Suprapubic skin (tissue), 4 donors: Measurements from ENCODE around the gene CCDC78. TPM values are rescaled to one million over a fixed set of nuclear protein-coding genes. Genes with fewer than 3 reads are reported as not detected.

Source experiments
- DNase-seq, 2 donors: peaks; one replicate each; pipeline ENCODE4 v3.0.0-alpha.2; 2019; ENCODE audit warnings: low spot score in 2 of 2
- H3K27ac ChIP-seq: fragments of 200-600 bp; sonication (generic); one replicate; pipeline ENCODE4 v1.5.1; 2019
- H3K27me3 ChIP-seq: fragments of 200-600 bp; sonication (generic); one replicate; pipeline ENCODE4 v1.5.1; 2019
- H3K36me3 ChIP-seq: fragments of 200-600 bp; sonication (generic); one replicate; pipeline ENCODE4 v1.5.1; 2019
- H3K4me1 ChIP-seq: fragments of 200-600 bp; sonication (generic); one replicate; pipeline ENCODE4 v1.5.1; 2019
- H3K4me3 ChIP-seq: fragments of 200-600 bp; sonication (generic); one replicate; pipeline ENCODE4 v1.5.1; 2019; ENCODE audit warnings: mild to moderate bottlenecking
- H3K9me3 ChIP-seq: fragments of 200-600 bp; sonication (generic); one replicate; pipeline ENCODE4 v1.5.1; 2019
- CTCF ChIP-seq, 2 donors: fragments of 200-600 bp in 1 of 2; fragments of 450-650 bp in 1 of 2; sonication (generic) in 1 of 2; IDR thresholded peaks; one replicate each; pipeline ENCODE4 v1.5.1; 2016 to 2019; ENCODE audit warnings: antibody characterized with exemption in 2 of 2, mild to moderate bottlenecking in 1 of 2, moderate library complexity in 1 of 2
- EP300 ChIP-seq: sonication (generic); formaldehyde crosslinking; IDR thresholded peaks from one replicate; pipeline ENCODE4 v1.6.1; 2017; ENCODE audit warnings: antibody characterized with exemption
- POLR2A ChIP-seq, 2 donors: fragments of 450-650 bp; IDR thresholded peaks; one replicate each; pipeline ENCODE4 v1.6.1; 2017; ENCODE audit warnings: antibody characterized with exemption in 2 of 2, mild to moderate bottlenecking in 2 of 2, moderate library complexity in 2 of 2
- POLR2AphosphoS5 ChIP-seq, 3 donors: sonication (generic); formaldehyde crosslinking; IDR thresholded peaks; one replicate each; pipeline ENCODE4 v1.6.1; 2017; ENCODE audit warnings: antibody characterized with exemption in 3 of 3
- WGBS: methylation state at CpG from one replicate; pipeline ENCODE4 v1.1.5; 2018; 5-methylcytosine and 5-hydroxymethylcytosine counted together
- total RNA-seq, 4 donors: library from RNA; depleted of rRNA; stranded (reverse); fragments of >200 nt; gene quantifications; one replicate each; pipeline ENCODE4 v1.1.0, GENCODE V29; 2016

CCDC78 gene
- total RNA-seq, 4 donors from 2014 or later = 0.64 to 2.4 (median 0.83) TPM; not detected in 1

DNA sequence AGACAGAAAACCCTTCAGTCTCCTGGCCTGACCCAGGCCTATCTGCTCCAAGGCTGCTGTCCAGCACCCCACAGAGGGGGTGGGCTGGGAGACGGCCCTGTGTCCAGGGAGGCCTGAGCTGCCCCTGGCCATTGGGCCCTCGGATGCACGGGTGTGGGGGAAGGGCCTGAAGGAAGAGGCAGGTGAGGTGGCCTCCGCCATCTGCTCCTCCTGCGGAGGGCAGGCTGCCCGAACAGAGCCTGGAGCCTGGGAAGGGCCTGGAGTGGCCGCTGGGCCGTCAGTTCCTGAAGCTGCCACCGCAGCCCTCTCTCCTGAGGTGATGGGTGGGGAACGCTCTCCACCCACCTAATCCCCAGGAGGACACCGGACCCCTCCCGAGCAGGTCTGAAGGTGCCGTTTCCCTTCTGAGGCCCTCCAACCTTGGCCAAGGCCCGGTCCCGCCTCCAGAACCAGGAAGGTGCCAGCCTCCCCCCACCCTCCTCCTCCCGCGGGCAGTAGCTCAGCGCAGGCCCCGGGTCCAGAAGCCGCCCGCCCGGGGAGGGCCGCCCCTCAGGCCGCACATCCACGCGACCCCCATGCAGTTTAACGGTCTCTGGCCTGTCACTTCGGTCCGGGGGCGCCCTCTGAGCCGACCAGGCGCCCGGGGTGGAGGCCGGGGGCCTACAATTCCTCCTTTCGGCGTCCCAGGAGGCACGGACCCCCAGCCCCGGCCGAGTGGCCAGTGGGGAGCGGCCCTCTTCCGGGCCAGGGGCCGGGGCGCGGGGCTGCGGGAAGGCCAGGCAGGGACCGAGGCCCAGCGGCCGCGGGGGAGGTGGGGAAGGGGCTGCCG, 21.5 kb downstream of the CCDC78 start:
- H3K9me3 ChIP-seq = no peaks in the 10 kb centered on the region
- peaks cover 99% of the 10 kb centered on the region for H3K27me3 ChIP-seq
- whole genome bisulfite sequencing = 15% methylated on average over 13 of the region's 50 CpGs
- no peak for DNase-seq
- H3K36me3 ChIP-seq = no peaks in the 10 kb centered on the region
- peak overlapping the region; percentile 43 for H3K4me3 ChIP-seq
- H3K27ac ChIP-seq = no peak overlapping the region
- no peak for TF ChIP-seq POLR2A (IDR thresholded peaks at IDR 0.05)
- TF ChIP-seq CTCF (IDR thresholded peaks at IDR 0.05) = no peak
- no peak for TF ChIP-seq EP300
- TF ChIP-seq POLR2AphosphoS5 (IDR thresholded peaks at IDR 0.05) = no peak
- peaks cover 35% of the 10 kb centered on the region for H3K4me1 ChIP-seq

DNA sequence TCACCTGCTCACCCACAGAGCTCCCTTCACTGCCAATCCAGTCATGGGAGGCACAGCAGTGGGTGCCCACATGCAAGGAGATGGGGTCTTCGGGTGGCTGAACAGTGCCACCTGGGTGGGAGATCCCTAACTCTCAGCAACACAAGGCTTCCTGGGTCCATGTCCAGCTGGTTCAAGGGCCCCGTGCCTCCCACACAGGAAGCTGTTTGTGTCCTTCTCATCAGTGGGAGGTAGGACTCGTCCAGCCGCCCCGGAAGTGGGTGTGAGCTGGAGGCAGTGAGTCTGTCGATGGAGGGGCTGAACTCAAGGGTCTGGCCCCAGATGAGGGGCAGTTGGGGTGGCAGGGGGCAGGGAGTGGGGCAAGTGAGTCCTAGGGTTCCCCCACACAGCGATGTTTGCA, 22.2 kb downstream of the CCDC78 start:
- Histone ChIP-seq H3K27ac (no peak overlapping the region), H3K4me3 (no peak overlapping the region), H3K4me1 (peaks cover 35% of the 10 kb centered on the region), H3K27me3 (peaks cover 99% of the 10 kb centered on the region), H3K36me3 (no peaks in the 10 kb centered on the region), H3K9me3 (no peaks in the 10 kb centered on the region)
- TF ChIP-seq EP300 = no peak
- 53% methylated on average over 6 of the region's 7 CpGs for WGBS
- no peak for DNase-seq

GRCh38 chr16:703406-703805, 22.8 kb downstream of the CCDC78 start:
- DNase-seq = no peak
- H3K4me1 ChIP-seq = peaks cover 35% of the 10 kb centered on the region
- H3K9me3 ChIP-seq = no peaks in the 10 kb centered on the region
- H3K27me3 ChIP-seq = peaks cover 97% of the 10 kb centered on the region
- no peak overlapping the region for H3K27ac ChIP-seq
- no peak overlapping the region for H3K4me3 ChIP-seq
- 74% methylated on average over 10 of the region's 12 CpGs for WGBS
- H3K36me3 ChIP-seq = no peaks in the 10 kb centered on the region
- TF ChIP-seq POLR2AphosphoS5 (IDR thresholded peaks at IDR 0.05) (no peak), EP300 (no peak), POLR2A (IDR thresholded peaks at IDR 0.05) (no peak), CTCF (IDR thresholded peaks at IDR 0.05) (no peak)

DNA sequence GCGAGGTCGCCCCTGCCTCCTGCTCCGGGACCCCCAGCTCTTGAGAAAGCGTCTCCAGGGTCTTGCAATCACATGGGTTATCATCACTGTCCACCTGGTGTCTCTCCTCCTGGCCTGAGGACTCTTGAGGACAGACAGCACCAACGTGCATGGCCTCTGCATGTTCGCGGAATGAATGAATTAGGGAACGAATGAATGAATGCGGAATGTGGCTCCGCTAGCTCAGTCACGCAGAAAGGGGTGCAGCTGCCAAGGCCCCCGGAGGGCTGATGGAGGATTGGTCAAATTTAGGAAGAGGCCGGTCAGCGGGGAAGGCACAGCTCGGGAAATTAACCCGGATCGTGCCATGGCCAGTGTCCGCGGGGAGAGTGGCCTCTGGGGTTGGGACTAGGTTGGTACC, 23.9 kb downstream of the CCDC78 start:
- 85% methylated on average over 19 of the region's 19 CpGs for WGBS
- H3K4me3 ChIP-seq = no peak overlapping the region
- DNase-seq = no peak
- H3K27ac ChIP-seq = no peak overlapping the region
- peaks cover 97% of the 10 kb centered on the region for H3K27me3 ChIP-seq
- H3K4me1 ChIP-seq = peaks cover 34% of the 10 kb centered on the region
- H3K36me3 ChIP-seq = no peaks in the 10 kb centered on the region
- TF ChIP-seq POLR2AphosphoS5 (IDR thresholded peaks at IDR 0.05) (no peak), POLR2A (IDR thresholded peaks at IDR 0.05) (no peak), EP300 (no peak), CTCF (IDR thresholded peaks at IDR 0.05) (no peak)
- no peaks in the 10 kb centered on the region for H3K9me3 ChIP-seq

GRCh38 chr16:700684-701584, 25.3 kb downstream of the CCDC78 start:
- Histone ChIP-seq H3K36me3 (no peaks in the 10 kb centered on the region), H3K4me3 (no peak overlapping the region), H3K27me3 (peaks cover 97% of the 10 kb centered on the region), H3K9me3 (no peaks in the 10 kb centered on the region), H3K4me1 (peaks cover 26% of the 10 kb centered on the region), H3K27ac (no peak overlapping the region)
- TF ChIP-seq POLR2AphosphoS5 (IDR thresholded peaks at IDR 0.05) (no peak), EP300 (no peak), POLR2A (IDR thresholded peaks at IDR 0.05) (no peak), CTCF (IDR thresholded peaks at IDR 0.05) (no peak)
- WGBS = no CpG with 5 or more reads among the region's 76 CpGs
- DNase-seq = no peak
